MM.1S (cell line): Measurements from ENCODE around the gene AEBP1.

Source experiments
- DNase-seq: peaks from one replicate; pipeline ENCODE4 v3.0.0-alpha.2; 2015
- H2AFZ ChIP-seq: fragments of 300-600 bp; sonication (generic); 2 replicates; pipeline ENCODE4 v1.6.0; 2016; ENCODE audit warnings: antibody characterized with exemption, low read length
- H3F3A ChIP-seq: fragments of 300-600 bp; sonication (generic); 2 replicates; pipeline ENCODE4 v1.6.1; 2016; ENCODE audit warnings: mild to moderate bottlenecking, antibody characterized with exemption, low read length, moderate library complexity, mixed read lengths; ENCODE audit not compliant: insufficient read depth
- H3K27ac ChIP-seq: fragments of 300-600 bp; sonication (generic); 2 replicates; pipeline ENCODE4 v1.5.1; 2016; ENCODE audit warnings: mild to moderate bottlenecking, low read length
- H3K27me3 ChIP-seq: fragments of 300-600 bp; sonication (generic); replicated peaks from 2 replicates; pipeline ENCODE4 v1.6.0; 2016; ENCODE audit warnings: low read length; ENCODE audit not compliant: insufficient read depth
- H3K36me3 ChIP-seq: fragments of 300-600 bp; sonication (generic); replicated peaks from 2 replicates; pipeline ENCODE4 v1.6.1; 2016; ENCODE audit warnings: mild to moderate bottlenecking, low read length, mixed read lengths; ENCODE audit not compliant: insufficient read depth
- H3K4me1 ChIP-seq: fragments of 300-600 bp; sonication (generic); 2 replicates; pipeline ENCODE4 v1.6.1; 2016; ENCODE audit warnings: low read length, mixed read lengths
- H3K4me2 ChIP-seq: fragments of 300-600 bp; sonication (generic); 2 replicates; pipeline ENCODE4 v1.6.0; 2016; ENCODE audit warnings: low read depth, low read length
- H3K4me3 ChIP-seq: fragments of 300-600 bp; sonication (generic); 2 replicates; pipeline ENCODE4 v1.5.1; 2016; ENCODE audit warnings: low read length, mixed read lengths
- H3K79me2 ChIP-seq: fragments of 300-600 bp; sonication (generic); 2 replicates; pipeline ENCODE4 v1.6.1; 2016; ENCODE audit warnings: mixed run types, low read length, mixed read lengths
- H3K9ac ChIP-seq: fragments of 300-600 bp; sonication (generic); 2 replicates; pipeline ENCODE4 v1.6.1; 2016; ENCODE audit warnings: low read length, mixed read lengths
- H3K9me2 ChIP-seq: fragments of 300-600 bp; sonication (generic); replicated peaks from 2 replicates; pipeline ENCODE4 v1.6.1; 2016; ENCODE audit warnings: mild to moderate bottlenecking, low read length, mixed read lengths; ENCODE audit not compliant: insufficient read depth
- H3K9me3 ChIP-seq: fragments of 300-600 bp; sonication (generic); replicated peaks from 2 replicates; pipeline ENCODE4 v1.6.1; 2016; ENCODE audit warnings: mild to moderate bottlenecking, low read length, mixed read lengths; ENCODE audit not compliant: insufficient read depth
- H4K20me1 ChIP-seq: fragments of 300-600 bp; sonication (generic); 2 replicates; pipeline ENCODE4 v1.6.1; 2016; ENCODE audit warnings: mild to moderate bottlenecking, low read length, moderate library complexity, mixed read lengths; ENCODE audit not compliant: insufficient read depth
- CTCF ChIP-seq: fragments of 300-600 bp; sonication (generic); IDR thresholded peaks from 2 replicates; pipeline ENCODE4 v1.5.1; 2016; ENCODE audit warnings: antibody characterized with exemption, low read length, mixed read lengths
- EZH2 ChIP-seq: fragments of 300-600 bp; sonication (generic); optimal IDR thresholded peaks from 2 replicates; pipeline ENCODE3; 2017; ENCODE audit warnings: low read depth, mild to moderate bottlenecking, antibody characterized with exemption, low read length, mixed read lengths
- EZH2phosphoT487 ChIP-seq: fragments of 300-600 bp; sonication (generic); IDR thresholded peaks from 2 replicates; pipeline ENCODE4 v1.6.1; 2018; ENCODE audit warnings: antibody characterized with exemption, low read length

AEBP1 gene

GRCh38 chr7:44076101-44076895, 27.8 kb upstream of the AEBP1 start:
- no peak for DNase-seq
- TF ChIP-seq EZH2, result no peak
- TF ChIP-seq CTCF, result no peak
- no peak for TF ChIP-seq EZH2phosphoT487
- H3K4me3 ChIP-seq, result no peak overlapping the region
- peaks cover 5% of the 10 kb centered on the region for H3F3A ChIP-seq
- H3K4me2 ChIP-seq, result no peak overlapping the region
- H3K27ac ChIP-seq, result no peak overlapping the region
- H3K9ac ChIP-seq, result no peak overlapping the region
- H3K9me2 ChIP-seq, result no peaks in the 10 kb centered on the region
- H3K36me3 ChIP-seq, result no peaks in the 10 kb centered on the region
- H2AFZ ChIP-seq, result no peak overlapping the region
- no peaks in the 10 kb centered on the region for H3K27me3 ChIP-seq
- no peaks in the 10 kb centered on the region for H3K4me1 ChIP-seq
- H4K20me1 ChIP-seq, result no peaks in the 10 kb centered on the region
- H3K79me2 ChIP-seq, result peaks cover 7% of the 10 kb centered on the region; the same call in 1 of the 2 replicates
- H3K9me3 ChIP-seq, result no peaks in the 10 kb centered on the region

- no peak overlapping the region for H3K9ac ChIP-seq
- no peak overlapping the region for H3K4me2 ChIP-seq
- H3K36me3 ChIP-seq, result no peaks in the 10 kb centered on the region
- TF ChIP-seq EZH2 (no peak), CTCF (no peak), EZH2phosphoT487 (no peak)
- peaks cover 9% of the 10 kb centered on the region; the same call in 1 of the 2 replicates for H3K79me2 ChIP-seq
- H2AFZ ChIP-seq, result no peak overlapping the region
- H3K9me3 ChIP-seq, result no peaks in the 10 kb centered on the region
- no peak for DNase-seq
- H3K27ac ChIP-seq, result no peak overlapping the region
- H3K4me1 ChIP-seq, result no peaks in the 10 kb centered on the region
- peaks cover 7% of the 10 kb centered on the region for H3F3A ChIP-seq
- no peak overlapping the region for H3K4me3 ChIP-seq
- H3K9me2 ChIP-seq, result no peaks in the 10 kb centered on the region
- no peaks in the 10 kb centered on the region for H3K27me3 ChIP-seq
- no peaks in the 10 kb centered on the region for H4K20me1 ChIP-seq
Observed at GRCh38 chr7:44077061-44077460, 27.1 kb upstream of the AEBP1 start.

- Histone ChIP-seq H2AFZ (no peak overlapping the region), H3K4me3 (no peak overlapping the region), H3K9ac (no peak overlapping the region), H3K4me1 (no peaks in the 10 kb centered on the region), H3K27me3 (no peaks in the 10 kb centered on the region), H3K9me2 (no peaks in the 10 kb centered on the region), H3K79me2 (peaks cover 9% of the 10 kb centered on the region; the same call in 1 of the 2 replicates), H3F3A (peaks cover 9% of the 10 kb centered on the region), H3K9me3 (no peaks in the 10 kb centered on the region), H3K36me3 (no peaks in the 10 kb centered on the region), H3K27ac (no peak overlapping the region), H4K20me1 (no peaks in the 10 kb centered on the region), H3K4me2 (no peak overlapping the region)
- TF ChIP-seq EZH2, result no peak
- TF ChIP-seq EZH2phosphoT487, result no peak
- TF ChIP-seq CTCF, result no peak
- no peak for DNase-seq
Observed at GRCh38 chr7:44077681-44078091, 26.5 kb upstream of the AEBP1 start.
